ENCODE results near the gene MAD1L1.

The MAD1L1 gene

GRCh38 chr7:1946025-1946772 lies 286.5 kb downstream of the MAD1L1 start:
- no peak for DNase-seq (ENCODE audit: low read depth in 1 of 2, low spot score in 1 of 2)

DNA sequence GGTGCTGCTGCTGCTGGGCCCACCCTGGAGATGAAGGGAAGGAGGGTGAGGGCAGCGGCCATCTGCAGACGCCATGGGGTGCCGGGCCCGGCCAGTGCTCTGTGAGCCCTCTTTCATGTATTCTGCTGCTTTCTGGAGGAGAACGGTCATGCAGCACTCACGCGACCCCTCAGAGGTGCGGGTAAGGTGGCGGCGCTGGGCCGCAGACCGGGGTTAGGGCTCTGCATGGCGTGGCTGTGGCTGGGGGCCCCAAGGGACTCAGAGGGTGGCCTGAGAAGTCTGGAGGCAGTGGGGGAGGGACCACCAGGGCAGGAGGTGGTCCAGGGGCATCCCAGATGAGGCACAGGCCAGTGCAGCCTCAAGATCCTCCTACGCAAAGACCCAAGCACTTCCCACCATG lies 287.2 kb downstream of the MAD1L1 start:
- no peak for DNase-seq (ENCODE audit: low read depth in 1 of 2, low spot score in 1 of 2)

- DNase-seq (ENCODE audit: low read depth in 1 of 2, low spot score in 1 of 2), result no peak
Measured at GRCh38 chr7:1944619-1945210, 288.0 kb downstream of the MAD1L1 start.

- DNase-seq (ENCODE audit: low read depth in 1 of 2, low spot score in 1 of 2), result no peak
Measured at GRCh38 chr7:1943933-1944618, 288.7 kb downstream of the MAD1L1 start.

GRCh38 chr7:1943326-1943725 lies 289.4 kb downstream of the MAD1L1 start:
- DNase-seq (ENCODE audit: low read depth in 1 of 2, low spot score in 1 of 2), result no peak

GRCh38 chr7:1942941-1943289 lies 289.8 kb downstream of the MAD1L1 start:
- DNase-seq (ENCODE audit: low read depth in 1 of 2, low spot score in 1 of 2), result no peak

DNA sequence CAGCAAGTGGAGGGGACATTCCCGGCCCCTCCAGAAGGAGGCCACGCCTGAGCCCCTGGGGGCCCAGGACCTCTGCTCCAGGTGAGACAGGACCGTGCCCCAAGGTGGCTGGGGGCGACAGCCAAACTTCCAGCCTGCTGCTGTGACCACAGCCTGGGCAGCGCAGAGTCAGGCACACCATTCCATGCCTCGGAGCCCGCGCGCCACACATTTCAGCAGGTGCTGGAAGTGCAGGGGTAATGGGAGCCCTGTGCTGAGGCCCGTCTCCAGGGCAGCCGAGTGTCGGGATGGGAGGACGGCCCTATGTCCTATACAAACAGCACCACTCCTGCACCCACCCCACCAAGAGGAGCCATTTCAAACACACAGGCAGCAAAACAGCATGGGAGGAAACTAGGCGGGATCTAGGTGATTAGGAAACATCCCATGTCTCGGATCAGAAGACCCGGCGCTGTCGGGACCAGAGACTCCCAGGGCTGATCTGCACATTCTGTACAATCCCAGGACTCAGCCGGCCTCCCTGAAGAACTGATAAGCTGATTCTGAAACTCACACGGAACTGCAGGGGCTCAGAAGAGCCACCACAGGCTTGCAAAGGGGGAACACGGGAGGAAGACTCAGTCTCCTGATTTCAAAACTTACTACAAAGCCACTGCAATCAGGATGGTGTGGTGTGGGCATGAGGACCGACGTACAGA lies 290.4 kb downstream of the MAD1L1 start:
- no peak for DNase-seq (ENCODE audit: low read depth in 1 of 2, low spot score in 1 of 2)

DNA sequence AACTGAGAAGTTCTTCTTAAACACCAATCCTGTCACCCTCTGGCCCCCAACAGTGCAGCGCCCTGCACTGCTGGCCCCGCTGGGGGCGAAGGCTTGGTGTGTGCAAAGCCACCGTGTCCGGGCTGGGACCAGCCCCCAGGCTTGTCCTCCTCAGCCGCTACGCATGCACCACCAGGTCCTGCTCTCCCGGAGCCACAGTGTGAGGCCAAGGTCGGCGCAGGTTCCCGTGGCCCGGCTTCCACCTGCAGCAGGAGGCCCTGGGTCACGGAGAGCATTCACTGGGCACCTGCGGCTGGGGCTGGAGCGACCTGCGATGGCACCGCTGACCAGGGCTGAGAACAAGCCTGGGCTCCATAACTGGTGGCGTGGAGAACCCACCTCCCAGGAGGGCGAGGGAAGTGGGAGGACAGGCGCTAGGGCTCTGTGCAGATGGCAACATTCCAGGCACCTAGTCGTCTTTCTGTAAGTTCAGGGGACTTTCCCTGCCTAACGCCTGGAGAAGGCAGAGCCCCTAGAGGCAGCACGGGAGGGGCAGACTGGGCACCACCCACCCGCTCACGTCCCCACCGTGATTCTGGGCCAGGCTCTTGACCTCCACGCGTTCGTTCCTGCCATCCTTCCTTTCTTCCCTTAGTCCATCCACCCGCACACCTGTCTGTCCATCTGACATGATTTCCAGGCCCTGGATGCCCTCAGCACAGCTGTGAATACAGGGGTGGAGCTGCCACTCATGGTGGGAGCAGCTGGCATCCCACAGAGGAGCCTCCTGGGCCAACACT lies 291.1 kb downstream of the MAD1L1 start:
- DNase-seq (ENCODE audit: low read depth in 1 of 2, low spot score in 1 of 2), result no peak

DNA sequence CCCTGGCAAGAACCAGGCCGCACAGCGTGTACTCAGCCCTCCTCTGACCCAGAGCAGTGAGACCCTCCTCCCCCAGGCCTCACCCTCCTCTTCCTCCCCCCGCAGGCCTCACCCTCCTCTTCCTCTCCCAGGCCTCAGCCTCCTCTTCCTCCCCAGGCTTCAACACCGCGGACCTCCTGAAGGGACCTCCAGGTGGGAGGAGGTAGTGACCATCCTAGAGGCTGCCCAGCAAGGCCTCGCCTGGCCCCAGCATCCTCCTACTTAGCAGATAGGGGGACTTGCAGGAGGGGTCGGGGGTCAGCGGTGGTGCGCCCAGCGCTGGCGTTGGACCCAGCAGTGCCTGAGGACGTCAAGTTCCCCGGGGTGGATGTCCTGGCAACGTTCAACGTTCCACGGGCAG lies 291.9 kb downstream of the MAD1L1 start:
- no peak for DNase-seq (ENCODE audit: low read depth in 1 of 2, low spot score in 1 of 2)

GRCh38 chr7:1940402-1940786 lies 292.4 kb downstream of the MAD1L1 start:
- peak; percentile 71 to 79 for DNase-seq (ENCODE audit: low read depth in 1 of 2, low spot score in 1 of 2)

- peak in 1 of 2 donors; percentile 13 for DNase-seq (ENCODE audit: low read depth in 1 of 2, low spot score in 1 of 2)
Measured at GRCh38 chr7:1939434-1940401, 293.0 kb downstream of the MAD1L1 start.

DNA sequence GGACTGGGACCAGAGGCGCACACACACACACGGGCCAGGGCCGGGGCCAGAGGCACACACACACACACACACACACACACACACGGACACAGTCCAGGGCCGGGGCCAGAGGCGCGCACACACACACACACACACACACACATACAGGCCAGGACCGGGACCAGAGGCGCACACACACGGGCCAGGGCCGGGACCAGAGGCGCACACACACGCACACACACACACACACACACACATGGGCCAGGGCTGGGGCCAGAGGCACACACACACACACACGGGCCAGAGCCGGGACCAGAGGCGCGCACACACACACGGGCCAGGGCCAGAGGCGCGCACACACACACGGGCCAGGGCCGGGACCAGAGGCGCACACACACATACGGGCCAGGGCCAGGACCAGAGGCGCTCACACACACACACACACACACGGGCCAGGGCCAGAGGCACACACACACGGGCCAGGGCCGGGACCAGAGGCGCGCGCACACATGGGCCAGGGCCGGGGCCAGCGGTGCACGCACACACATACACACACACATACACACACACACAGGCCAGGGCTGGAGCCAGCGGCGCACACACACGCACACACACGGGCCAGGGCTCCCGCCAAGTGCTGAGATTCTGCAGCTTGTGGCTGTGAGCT lies 293.8 kb downstream of the MAD1L1 start:
- DNase-seq (ENCODE audit: low read depth in 1 of 2, low spot score in 1 of 2), result no peak

DNA sequence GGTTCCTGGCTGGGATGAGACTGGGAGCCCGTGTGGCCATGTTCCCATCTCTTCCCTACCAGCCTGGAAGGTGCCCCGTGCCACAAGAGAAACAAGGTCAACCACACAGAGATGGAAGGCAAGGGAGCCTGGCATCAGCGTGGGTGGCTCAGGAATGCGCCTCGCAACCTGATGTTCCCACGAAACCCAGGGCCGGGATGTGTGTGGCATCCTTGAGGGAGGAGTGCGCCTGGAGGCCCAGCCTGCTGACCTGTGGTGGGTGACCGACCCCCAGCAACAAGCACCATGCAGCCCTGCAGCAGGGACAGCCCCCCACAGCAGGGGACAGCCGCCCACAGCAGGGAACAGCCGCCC lies 295.5 kb downstream of the MAD1L1 start:
- no peak for DNase-seq (ENCODE audit: low read depth in 1 of 2, low spot score in 1 of 2)

GRCh38 chr7:1936531-1937251 lies 296.1 kb downstream of the MAD1L1 start:
- no peak for DNase-seq (ENCODE audit: low read depth in 1 of 2, low spot score in 1 of 2)

DNA sequence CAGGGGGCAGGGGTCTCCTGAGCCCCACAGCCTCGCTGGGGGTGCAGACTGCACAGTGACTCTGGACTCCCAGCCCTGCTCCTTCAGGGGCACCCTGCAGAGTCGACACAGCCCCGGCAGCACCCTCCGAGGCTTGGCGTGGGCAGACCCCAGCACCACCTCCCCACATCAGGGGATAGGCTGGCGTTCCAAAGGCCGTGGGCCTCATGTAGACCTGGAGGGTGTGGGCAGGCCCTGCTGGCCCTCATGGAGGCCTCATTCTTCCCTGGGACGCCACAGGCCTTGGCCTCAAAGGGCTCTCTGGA lies 296.8 kb downstream of the MAD1L1 start:
- no peak for DNase-seq (ENCODE audit: low read depth in 1 of 2, low spot score in 1 of 2)

DNA sequence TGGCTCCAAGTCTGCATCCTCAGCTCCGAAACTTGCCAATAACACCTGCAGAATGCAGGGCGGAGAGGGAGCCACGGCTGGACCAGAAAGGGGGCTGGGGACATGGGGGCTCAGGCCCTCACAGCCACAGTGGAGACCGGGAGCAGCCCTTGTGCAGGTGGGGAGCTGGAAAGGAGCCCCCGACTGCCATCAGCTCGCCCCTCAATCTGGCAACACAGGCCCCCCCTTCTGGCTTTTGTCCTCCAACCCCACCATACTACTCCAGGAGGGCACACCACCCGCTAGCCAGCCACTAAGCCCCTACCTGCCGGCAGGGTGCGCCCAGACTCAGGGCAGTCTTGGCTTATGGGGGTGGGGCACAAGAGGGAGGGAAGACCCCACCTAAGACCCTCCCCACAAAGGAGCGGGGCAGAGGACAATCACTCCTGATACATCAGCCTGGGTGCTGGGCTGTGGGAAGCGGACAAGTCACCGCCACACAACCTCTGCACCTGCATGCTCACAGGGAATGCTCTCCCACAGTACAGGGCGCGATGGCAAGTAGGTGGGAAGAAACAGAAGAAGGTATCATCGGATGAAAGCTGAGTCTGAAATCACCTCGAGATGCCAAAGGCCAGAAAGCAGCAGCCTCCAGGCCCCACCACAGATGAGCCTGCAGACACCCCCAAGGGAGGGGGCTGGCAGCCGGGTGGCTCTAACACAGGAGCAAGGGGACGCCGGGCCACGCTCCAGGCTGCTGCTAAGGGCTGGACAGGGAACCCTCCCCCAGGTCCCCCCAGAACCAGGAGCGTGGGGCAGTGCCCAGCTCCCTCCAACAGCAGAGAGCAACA lies 297.4 kb downstream of the MAD1L1 start:
- DNase-seq (ENCODE audit: low read depth in 1 of 2, low spot score in 1 of 2), result no peak

DNA sequence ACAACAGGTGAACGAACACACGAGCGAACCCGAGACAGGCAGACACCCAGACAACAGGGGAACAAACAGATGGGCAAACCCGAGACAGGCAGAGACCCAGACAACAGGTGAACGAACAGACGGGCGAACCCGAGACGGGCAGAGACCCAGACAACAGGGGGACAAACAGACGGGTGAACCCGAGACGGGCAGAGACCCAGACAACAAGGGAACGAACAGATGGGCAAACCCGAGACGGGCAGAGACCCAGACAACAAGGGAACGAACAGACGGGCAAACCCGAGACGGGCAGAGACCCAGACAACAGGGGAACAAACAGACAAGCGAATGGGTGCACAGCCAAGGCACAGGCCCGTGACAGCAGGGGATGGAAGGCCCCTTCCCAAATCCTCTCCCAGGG lies 298.0 kb downstream of the MAD1L1 start:
- no peak for DNase-seq (ENCODE audit: low read depth in 1 of 2, low spot score in 1 of 2)

DNA sequence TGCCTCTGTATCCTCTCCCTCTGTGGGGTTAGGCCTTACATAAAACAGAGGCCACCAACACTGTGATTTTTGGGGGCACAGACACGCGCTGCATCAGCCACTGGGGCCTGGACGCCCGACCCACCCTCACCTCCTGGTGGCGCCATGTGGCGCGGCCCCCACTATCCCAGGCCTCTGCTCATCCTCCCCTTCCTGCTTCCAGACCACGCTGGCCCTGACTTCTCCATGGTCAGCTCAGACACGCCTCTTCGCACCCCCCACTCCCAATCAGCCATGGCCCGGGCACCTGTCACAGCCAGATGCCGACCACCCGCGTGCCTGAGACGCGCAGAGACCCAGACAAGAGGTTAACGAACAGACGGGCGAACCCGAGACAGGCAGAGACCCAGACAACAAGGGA lies 298.7 kb downstream of the MAD1L1 start:
- DNase-seq (ENCODE audit: low read depth in 1 of 2, low spot score in 1 of 2), result no peak

All from stimulated activated CD4-positive, alpha-beta T cell treated with anti-CD3 and anti-CD28 coated beads, Interleukin-15, amount 100 ng/mL, for 1 hour (primary cell).